CD4-positive, alpha-beta T cell treated with Interleukin-10 for 1 hour (primary cell): ENCODE measurements around the gene C1orf52.
A peak's percentile ranks its signal among the peaks of the same experiment; 100 is the strongest.

Source experiments
- DNase-seq: peaks from one replicate; pipeline ENCODE4 v3.0.0-alpha.2; 2020

The C1orf52 gene

DNA sequence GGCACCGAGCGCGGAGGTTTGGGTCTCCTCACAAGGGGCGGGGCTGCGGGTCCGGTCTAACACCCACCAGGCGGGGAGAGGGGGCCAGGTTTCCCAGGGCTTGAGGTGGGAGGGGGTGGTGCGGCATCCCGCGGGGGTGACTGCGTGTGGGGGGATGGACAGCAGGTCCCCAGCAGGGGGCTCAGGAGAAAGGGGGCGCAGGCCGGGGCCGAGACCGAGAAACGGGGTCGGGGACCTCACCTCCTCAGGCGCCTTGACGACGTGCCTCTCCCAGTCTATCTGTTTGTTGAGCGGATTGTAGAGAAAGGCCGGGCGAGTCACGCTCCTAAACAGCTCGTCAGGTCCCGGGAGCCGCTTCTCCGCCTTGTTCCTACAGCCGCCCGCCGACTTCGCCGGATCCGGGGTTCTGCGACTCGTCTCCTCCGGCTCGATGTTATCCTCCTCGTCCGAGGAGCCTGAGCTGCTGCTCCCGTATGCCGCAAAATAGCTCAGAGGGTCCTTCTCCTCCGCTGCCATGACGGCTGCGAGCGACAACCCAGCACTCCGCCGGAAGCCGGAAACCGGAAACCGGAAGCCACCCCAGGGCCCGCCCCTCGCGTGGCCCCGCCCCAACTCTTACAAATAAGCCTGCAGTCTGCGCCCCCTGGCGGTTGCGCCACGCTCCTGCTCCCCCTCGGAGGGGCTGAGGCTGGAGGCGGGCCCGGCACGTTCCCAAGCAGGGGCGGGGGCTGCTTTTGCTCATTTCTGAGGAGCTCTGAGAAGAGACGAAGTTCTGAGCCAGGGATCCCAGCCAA, at the start of gene C1orf52:
Gene C1orf52 (minus strand): TSS at position 545 of the 794 bp plus-strand sequence. CDS start 29 bp downstream, at position 516.
- DNase-seq = peak; percentile 94

GRCh38 chr1:85308833-85309350, 49.4 kb upstream of the C1orf52 start:
- no peak for DNase-seq

GRCh38 chr1:85307987-85308832, 48.7 kb upstream of the C1orf52 start:
- peak; percentile 52 for DNase-seq

GRCh38 chr1:85306236-85306635, 46.8 kb upstream of the C1orf52 start:
- DNase-seq = no peak

- no peak for DNase-seq
These were observed 44.1 kb upstream of the C1orf52 start for GRCh38 chr1:85303440-85304162.

DNA sequence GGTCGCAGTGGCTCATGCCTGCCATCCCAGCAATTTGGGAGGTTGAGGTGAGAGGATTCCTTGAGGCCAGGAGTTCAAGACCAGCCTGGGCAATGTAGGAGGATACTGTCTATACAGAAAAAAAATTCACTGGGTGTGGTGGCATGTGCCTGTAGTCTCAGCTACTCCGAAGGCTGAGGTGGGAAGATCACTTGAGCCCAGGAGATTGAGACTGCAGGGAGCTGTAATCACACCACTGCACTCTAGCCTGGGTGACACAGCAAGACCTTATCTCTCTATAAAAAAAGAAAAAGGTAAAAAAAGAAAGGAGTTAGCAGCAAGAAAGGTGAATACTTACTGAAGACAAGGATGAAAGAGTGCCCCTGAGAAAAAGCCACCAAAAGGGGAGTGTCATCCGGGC, 40.7 kb upstream of the C1orf52 start:
- no peak for DNase-seq

DNA sequence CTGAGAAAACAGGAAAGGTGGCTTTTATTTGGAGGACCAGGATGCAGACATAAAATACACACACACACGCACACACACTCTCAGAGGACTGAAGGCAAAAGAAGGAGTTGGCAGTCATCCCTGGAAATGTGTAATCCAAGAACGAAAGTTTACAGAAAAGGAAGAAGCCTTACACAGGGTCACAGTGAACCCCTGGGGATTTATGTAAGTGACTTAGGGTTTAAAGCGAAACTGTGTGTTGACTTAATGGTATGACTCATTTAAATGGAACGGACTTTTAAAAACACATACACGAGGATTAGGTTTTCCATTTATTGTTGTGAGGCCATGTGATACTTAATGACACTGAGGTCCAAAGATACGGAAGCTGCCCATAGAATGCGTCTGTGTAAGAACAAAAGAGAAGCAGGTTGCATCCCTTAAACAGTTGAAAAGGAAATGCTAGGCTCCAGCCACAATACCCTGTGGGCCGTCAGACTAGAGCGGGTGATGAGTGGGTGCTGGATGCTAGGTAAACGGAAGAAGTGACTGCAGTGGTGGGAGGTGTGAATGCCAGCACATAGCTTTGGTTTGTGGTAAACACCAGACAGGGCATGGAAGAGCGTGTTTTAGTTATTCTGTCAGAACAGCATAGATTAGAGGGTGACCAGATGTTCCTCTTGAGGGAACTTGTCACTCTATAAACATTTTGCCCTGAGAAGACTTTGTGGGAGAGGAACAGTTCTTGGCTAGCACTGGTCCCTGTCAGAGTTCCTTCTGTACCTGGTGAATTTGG, 38.6 kb upstream of the C1orf52 start:
- peak; percentile 65 for DNase-seq

GRCh38 chr1:85297538-85297854, 38.0 kb upstream of the C1orf52 start:
- DNase-seq = no peak

DNA sequence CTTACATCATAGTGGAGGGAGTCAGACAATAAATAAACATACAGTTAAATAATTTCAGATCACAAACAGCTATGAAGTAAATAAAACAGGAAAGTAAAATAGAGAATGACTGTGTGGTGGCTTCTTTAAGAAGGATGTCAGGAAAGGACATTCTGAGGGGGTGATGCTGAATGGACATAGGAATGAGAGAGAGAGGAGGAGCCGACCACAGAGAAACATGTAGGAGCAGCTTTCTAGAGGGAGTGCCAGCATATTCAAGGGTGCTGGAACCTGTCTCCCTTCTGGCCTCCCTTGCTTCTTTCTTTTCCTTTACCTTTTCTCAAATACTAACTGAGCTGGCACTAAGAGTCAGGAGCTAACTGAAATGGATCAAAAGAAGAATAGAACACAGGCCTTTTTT, 37.5 kb upstream of the C1orf52 start:
- no peak for DNase-seq

GRCh38 chr1:85295654-85296053, 36.2 kb upstream of the C1orf52 start:
- DNase-seq = no peak

GRCh38 chr1:85295006-85295431, 35.6 kb upstream of the C1orf52 start:
- DNase-seq = no peak

DNA sequence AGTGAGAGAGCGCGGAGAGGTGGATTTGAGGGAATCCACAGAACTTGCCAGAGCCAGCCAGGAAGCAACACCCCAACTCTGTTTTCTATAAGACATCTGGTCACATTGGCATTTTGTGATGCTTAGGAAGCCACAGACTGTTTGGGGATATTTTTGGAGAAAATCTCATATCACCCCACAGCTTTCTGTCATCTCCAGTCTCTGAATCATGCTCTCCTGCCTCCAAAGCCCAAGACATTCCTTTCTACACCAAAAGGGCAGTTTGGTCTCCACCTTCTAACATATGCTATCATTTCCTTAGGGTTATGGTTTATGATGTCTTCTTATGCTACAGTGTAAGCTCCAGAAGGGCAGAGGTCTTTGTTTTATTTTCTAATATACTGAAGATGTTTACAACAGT, 31.4 kb upstream of the C1orf52 start:
- no peak for DNase-seq

GRCh38 chr1:85289848-85290335, 30.4 kb upstream of the C1orf52 start:
- no peak for DNase-seq

GRCh38 chr1:85289207-85289847, 29.9 kb upstream of the C1orf52 start:
- no peak for DNase-seq

DNA sequence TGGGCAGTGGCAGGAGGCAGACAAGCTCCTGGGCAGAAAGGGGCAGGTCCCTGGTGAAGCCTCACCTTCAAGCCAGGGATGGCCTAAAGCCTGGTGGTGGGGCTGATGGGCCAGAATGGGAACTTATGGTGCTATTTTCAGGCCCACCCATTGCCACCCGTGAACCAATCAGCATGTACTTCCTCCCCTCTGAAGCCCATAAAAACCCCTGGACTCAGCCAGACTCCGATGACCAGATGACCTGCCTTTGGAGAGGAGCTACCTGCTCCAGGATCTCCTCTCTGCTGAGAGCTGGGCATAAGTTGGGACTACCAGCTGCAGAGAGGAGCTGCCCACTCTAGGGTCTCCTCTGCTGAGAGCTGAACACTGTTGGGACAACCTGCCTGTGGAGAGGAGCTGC, 24.7 kb upstream of the C1orf52 start:
- DNase-seq = no peak

- no peak for DNase-seq
These were observed 24.2 kb upstream of the C1orf52 start for GRCh38 chr1:85283475-85284199.

DNA sequence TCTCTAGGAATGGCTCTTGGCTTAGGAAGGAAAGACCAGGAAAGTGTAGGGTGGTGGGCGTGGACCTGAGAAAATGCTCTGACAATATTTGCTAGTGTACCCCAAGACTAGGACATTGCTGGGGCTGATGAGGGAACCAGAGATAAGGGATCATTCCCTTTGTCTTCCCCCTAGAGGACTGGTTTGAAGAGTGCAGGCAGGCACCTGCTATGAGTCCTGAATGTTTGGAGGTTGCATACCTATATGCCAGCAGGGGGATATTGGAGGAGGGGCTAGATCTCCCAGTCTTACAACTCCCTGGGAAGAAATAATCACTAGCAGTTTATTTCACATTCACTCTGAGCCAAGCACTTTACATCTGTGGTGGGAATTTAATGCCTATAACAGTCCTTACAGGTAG, 23.0 kb upstream of the C1orf52 start:
- no peak for DNase-seq

- DNase-seq = no peak
These were observed 21.2 kb upstream of the C1orf52 start for GRCh38 chr1:85280636-85281035.

GRCh38 chr1:85279458-85280080, 20.1 kb upstream of the C1orf52 start:
- no peak for DNase-seq

DNA sequence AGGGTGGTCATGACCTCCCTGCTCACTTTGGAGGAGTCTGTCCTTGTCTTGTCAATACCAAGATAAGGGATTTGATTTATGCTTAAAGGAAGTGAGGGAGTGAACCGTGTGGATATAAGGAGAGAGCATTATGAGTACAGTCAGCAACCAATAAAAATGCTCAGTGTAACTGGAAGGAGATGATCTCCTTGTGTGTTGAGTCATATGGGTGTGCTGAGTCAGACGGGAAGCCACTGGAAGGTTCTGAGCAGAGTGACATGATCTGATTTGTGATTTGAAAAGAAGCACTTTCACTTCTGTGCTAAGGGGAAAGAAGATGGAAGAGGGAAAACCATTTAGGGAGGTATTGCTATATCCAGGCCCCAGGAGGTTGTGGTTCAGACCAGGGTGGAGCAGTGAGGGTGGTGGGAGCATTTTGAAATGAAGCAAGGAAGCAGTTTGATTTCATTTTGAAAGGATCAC, 19.4 kb upstream of the C1orf52 start:
- DNase-seq = peak; percentile 40
